Effector memory CD8-positive, alpha-beta T cell (primary cell): ENCODE results near the gene DOCK6.

Source experiments
- ATAC-seq: fragments of 150-1000 bp; cut with Tn5 transposase; replicated peaks from 2 replicates; pipeline ENCODE4 v1.10.0; 2021; ENCODE audit warnings: mild to moderate bottlenecking, moderate library complexity
- DNase-seq, 3 experiments: peaks; one replicate each; pipeline ENCODE4 v3.0.0; 2021
- H3K27ac Mint-ChIP-seq, 2 donors: one replicate each; pipeline ENCODE4 v1.8.0; 2022; ENCODE audit warnings: mild to moderate bottlenecking in 2 of 2, mixed read lengths in 2 of 2, moderate library complexity in 2 of 2
- H3K27me3 Mint-ChIP-seq, 2 donors: one replicate each; pipeline ENCODE4 v1.8.0; 2022; ENCODE audit warnings: mixed read lengths in 2 of 2
- H3K36me3 Mint-ChIP-seq: one replicate; pipeline ENCODE4 v1.8.0; 2022; ENCODE audit warnings: mild to moderate bottlenecking, moderate library complexity, mixed read lengths; ENCODE audit not compliant: insufficient read depth
- H3K4me1 Mint-ChIP-seq, 2 donors: one replicate each; pipeline ENCODE4 v1.8.0; 2022; ENCODE audit warnings: low read depth in 2 of 2, mixed read lengths in 2 of 2
- H3K4me3 Mint-ChIP-seq, 2 donors: one replicate each; pipeline ENCODE4 v1.8.0; 2022; ENCODE audit warnings: mild to moderate bottlenecking in 2 of 2, mixed read lengths in 2 of 2, moderate library complexity in 2 of 2
- H3K9me3 Mint-ChIP-seq, 2 donors: one replicate each; pipeline ENCODE4 v1.8.0; 2022; ENCODE audit warnings: mixed read lengths in 2 of 2

Gene DOCK6

DNA sequence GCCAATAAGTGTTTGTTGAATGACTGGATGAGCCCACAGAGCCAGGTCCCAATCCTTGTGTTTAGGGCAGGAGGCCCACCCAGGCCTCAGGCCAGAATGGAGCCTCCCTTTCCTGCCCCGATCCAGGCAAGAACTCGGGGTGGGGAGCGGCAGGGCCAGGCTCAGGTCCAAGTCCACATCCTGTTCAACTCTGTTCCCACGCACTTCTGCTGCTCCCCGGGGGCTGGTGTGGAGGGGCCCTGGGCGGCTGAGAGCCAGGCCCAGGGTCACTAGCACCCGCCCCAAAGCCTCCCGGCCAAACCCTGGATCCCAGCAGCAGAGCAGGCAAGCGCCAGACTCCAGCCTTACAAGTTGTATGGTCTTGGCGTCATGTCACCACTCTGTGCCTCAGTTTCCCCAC is 14.9 kb downstream of the DOCK6 start:
- no peak overlapping the region for H3K4me3 Mint-ChIP-seq
- no peaks in the 10 kb centered on the region for H3K36me3 Mint-ChIP-seq
- H3K4me1 Mint-ChIP-seq, result peaks cover 0 to 10% of the 10 kb centered on the region in 2 donors
- ATAC-seq (no peak), DNase-seq (no peak)
- peaks cover 0 to 26% of the 10 kb centered on the region in 2 donors for H3K27me3 Mint-ChIP-seq
- no peaks in the 10 kb centered on the region for H3K9me3 Mint-ChIP-seq
- no peak overlapping the region for H3K27ac Mint-ChIP-seq

DNA sequence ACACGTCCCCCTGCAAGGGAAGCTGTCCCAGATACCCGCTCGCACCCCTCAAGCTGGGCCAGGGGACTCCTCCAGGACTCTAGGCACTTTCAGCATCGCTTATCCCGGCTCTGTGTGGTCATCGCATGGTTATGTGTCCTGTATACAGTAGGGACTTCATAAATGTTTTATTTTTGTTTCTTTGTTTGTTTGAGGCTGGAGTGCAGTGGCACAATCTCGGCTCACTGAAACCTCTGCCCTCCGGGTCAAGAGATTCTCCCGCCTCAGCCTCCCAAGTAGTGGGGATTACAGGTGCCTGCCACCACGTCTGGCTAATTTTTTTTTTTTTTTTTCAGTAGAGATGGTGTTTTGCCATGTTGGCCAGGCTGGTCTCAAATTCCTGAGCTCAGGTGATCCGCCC is 15.4 kb downstream of the DOCK6 start:
- Mint-ChIP-seq H3K36me3 (no peaks in the 10 kb centered on the region), H3K9me3 (no peaks in the 10 kb centered on the region), H3K4me3 (no peak overlapping the region), H3K27me3 (peaks cover 0 to 29% of the 10 kb centered on the region in 2 donors), H3K27ac (no peak overlapping the region), H3K4me1 (peaks cover 0 to 10% of the 10 kb centered on the region in 2 donors)
- DNase-seq (no peak), ATAC-seq (no peak)

DNA sequence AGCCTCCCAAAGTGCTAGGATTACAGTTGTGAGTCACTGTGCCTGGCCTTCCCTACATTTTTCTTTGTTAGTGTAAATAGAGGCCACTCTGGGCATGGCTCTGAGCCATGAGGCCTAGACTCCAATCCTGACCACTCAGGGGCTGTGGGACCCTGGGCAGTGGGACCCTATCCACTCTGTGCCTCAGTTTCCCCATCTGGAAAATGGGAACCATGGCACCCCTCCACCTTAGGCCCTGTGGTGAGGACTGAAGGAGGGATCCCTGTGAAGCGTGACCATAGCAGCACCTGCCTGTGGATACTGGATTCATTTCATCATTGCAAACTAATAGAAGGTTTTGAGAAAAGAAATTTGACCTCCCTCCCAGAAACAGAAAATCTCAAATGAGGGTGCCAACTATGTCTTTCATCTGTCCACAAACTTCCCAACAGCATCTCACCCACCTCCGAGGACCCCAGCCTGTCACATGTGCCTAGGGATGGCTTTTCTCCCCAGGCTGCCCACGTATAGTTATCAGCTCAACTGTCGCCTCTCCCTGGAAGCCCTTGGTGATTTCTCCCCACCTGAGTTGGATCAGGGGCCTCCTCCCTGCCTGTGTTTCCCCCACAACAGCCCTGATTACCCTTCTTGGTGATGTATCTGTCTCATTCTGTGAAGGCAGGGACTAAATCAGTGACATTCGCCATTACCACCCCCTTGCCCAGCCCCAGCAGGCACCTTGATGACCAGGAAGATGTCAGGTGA is 17.3 kb downstream of the DOCK6 start:
- Mint-ChIP-seq H3K27me3 (peaks cover 0 to 40% of the 10 kb centered on the region in 2 donors), H3K4me1 (peaks cover 0 to 10% of the 10 kb centered on the region in 2 donors), H3K27ac (no peak overlapping the region), H3K36me3 (no peaks in the 10 kb centered on the region), H3K9me3 (no peaks in the 10 kb centered on the region), H3K4me3 (no peak overlapping the region)
- DNase-seq (no peak), ATAC-seq (no peak)

DNA sequence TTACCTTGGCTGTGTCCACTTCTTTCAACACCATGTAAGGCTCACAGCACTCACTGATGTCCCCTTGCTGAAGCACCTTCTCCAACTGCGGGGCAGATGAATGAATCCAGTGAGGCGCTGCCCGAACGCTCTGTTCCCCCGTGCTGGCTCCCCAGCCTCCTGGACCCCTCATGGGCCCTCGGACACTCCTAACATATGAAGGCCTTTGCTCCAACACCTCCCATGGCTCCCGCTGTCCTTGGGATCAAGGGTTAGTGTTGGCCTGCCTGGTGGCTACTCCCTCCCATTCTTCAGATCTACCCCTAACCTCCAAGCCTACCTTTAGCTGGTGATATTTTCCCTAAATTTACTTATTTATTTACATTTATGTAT is 18.5 kb downstream of the DOCK6 start:
- Mint-ChIP-seq H3K36me3 (peaks cover 3% of the 10 kb centered on the region), H3K4me3 (peak overlapping the region in 1 of 2 donors; percentile 61), H3K27me3 (peaks cover 0 to 40% of the 10 kb centered on the region in 2 donors), H3K4me1 (peaks cover 0 to 10% of the 10 kb centered on the region in 2 donors), H3K9me3 (no peaks in the 10 kb centered on the region), H3K27ac (no peak overlapping the region)
- DNase-seq (no peak), ATAC-seq (no peak)

DNA sequence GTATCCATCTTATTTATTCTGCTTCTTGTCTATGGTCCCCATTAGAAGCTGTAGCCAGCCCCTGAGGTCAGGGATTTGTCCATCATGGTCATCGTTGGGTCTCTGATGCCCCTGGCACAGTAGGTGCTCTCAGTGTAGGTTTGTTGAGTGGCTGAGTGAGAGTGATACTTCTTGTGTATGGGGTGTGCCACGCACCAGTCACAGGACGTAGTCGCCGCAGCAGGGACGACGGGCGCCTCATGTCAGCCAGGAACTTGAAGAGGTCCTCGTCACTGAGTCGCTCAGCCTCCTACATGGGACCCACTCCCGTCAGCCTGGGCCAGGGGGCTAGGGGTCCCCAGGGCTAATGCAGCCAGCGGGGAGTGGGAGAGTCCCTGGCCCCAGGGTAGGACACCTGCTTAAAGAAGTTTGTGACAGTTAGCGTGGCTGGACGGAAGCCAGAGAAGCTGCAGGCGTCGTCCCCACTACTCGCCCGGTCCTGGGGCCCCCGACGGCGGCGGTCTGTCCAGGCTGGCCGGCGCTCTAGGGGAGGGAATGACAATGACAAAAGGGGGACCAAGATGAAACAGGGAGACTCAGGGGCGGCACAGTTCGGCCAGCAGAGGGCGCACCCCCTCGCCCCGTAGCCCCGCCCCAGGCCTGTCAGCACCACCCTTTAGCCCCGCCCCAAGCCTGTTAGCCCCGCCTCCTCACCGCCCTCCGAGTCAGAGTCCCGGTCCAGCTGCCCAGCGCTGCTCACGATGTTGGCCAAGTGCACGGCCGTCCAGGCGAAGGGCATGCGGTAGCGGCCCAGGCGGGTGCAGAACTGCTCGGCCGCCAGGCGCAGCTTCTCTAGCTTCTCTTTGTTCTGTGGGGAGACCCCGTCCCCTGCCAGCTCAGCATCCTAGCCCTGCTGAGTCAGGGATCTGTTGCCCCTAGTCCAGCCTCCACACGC is 19.2 kb downstream of the DOCK6 start:
- Mint-ChIP-seq H3K27me3 (peaks cover 0 to 40% of the 10 kb centered on the region in 2 donors), H3K4me3 (peak overlapping the region in 1 of 2 donors; percentile 61), H3K4me1 (peaks cover 0 to 10% of the 10 kb centered on the region in 2 donors), H3K36me3 (peaks cover 3% of the 10 kb centered on the region), H3K9me3 (no peaks in the 10 kb centered on the region), H3K27ac (peak overlapping the region in 1 of 2 donors; percentile 26)
- DNase-seq (peak; percentile 60 to 78 (median 76)), ATAC-seq (peak; percentile 99)

DNA sequence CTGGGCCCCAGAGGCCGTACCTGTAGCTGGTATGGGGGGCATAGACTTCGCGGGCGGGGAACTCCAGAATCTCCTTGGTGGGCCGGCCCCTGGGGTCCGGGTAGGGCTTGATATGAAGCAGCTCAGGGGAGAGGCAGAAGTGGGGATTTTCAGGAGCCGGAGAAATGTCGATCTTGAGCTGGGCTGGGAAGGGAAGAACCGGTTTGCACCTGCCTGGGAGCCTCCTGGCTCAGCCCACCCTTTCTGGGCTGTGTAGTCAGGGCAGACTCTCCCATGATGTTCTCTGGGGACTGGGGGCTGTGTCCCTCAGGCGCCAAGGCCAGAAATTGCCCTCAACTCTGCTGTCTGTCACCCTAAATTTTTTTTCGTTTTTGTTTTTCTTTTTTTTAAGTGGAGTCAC is 20.3 kb downstream of the DOCK6 start:
- Mint-ChIP-seq H3K4me1 (peaks cover 0 to 10% of the 10 kb centered on the region in 2 donors), H3K9me3 (peaks cover 0 to under 1% of the 10 kb centered on the region in 2 donors), H3K36me3 (peaks cover 3% of the 10 kb centered on the region), H3K27ac (no peak overlapping the region), H3K27me3 (peaks cover 0 to 38% of the 10 kb centered on the region in 2 donors), H3K4me3 (no peak overlapping the region)
- DNase-seq, result no peak
- ATAC-seq, result no peak

DNA sequence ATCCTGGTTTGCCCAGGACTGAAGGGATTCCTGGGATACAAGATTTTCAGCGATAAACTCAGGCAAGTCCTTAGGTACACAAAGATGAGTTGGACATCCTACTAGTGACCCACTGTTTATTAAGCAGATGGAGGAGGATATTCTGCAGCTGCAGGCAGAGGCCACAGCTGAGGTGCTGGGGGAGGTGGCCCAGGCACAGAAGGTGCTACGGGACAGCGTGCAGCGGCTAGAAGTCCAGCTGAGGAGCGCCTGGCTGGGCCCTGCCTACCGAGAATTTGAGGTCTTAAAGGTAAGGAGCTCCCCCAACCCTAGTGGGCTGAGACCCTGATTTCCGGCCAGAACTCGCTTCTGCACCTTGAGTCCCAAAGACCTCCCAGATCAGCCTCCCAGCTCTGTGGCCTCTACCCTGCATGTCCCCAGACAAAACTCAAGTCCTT is 22.3 kb downstream of the DOCK6 start:
- Mint-ChIP-seq H3K36me3 (peaks cover 3% of the 10 kb centered on the region), H3K4me1 (peaks cover 0 to 10% of the 10 kb centered on the region in 2 donors), H3K27ac (no peak overlapping the region), H3K4me3 (no peak overlapping the region), H3K27me3 (peaks cover 0 to 22% of the 10 kb centered on the region in 2 donors), H3K9me3 (peaks cover 0 to 2% of the 10 kb centered on the region in 2 donors)
- ATAC-seq (no peak), DNase-seq (no peak)

DNA sequence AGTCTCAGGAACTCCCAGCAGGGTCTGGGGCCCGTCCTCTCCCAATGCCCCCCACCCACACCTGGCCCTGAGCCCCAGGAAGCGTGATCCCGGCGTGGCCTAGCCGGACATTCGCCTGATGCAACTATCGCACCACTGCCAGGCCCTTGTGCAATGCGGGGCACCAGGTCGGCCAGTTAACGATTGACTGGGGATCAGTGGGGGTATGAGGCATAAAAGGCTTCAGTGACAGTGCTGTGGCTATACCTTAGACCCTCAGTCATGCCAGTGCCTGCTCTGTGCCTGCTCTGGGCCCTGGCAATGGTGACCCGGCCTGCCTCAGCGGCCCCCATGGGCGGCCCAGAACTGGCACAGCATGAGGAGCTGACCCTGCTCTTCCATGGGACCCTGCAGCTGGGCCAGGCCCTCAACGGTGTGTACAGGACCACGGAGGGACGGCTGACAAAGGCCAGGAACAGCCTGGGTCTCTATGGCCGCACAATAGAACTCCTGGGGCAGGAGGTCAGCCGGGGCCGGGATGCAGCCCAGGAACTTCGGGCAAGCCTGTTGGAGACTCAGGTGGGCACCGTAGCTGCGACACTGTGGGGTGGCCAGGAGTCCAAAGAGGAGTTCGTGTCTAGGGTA is 22.8 kb downstream of the DOCK6 start, which contains the start of gene ANGPTL8:
Gene ANGPTL8 (plus strand): TSS at position 243 of the 624 bp plus-strand sequence. CDS start 19 bp downstream, at position 262.
- Mint-ChIP-seq H3K27me3 (peaks cover 0 to 22% of the 10 kb centered on the region in 2 donors), H3K9me3 (peaks cover 0 to 2% of the 10 kb centered on the region in 2 donors), H3K4me1 (peaks cover 0 to 10% of the 10 kb centered on the region in 2 donors), H3K4me3 (no peak within 1 kb of the TSS), H3K36me3 (peaks cover 3% of the 10 kb centered on the region), H3K27ac (no peak within 1 kb of the TSS)
- DNase-seq (no peak), ATAC-seq (no peak)

DNA sequence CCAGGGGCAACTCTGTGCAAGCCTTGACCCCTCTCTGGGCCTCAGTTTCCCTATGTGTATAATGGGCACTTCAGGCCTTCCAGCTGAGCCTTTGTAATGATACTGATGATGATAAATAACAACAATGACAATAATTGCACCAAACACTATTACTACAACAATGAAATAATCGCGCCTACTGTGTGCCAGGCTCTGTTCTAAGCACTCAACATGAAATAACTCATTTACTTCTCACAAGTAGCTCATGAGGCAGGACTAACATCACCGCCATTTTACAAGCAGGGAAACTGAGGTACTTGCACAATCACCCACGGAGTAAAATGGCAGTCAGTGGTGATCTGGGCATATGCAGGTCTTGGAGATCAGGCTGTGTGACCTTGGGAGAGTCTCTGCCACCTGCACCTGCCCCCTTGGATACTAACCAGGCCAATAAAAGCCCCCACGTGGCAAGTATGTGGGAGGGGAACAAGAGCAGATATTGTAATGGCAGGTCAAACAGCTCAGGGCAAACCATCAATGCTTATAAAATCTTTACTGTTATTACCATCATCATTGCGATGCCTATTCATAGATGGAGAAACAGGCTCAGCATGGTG is 23.4 kb downstream of the DOCK6 start:
- no peak overlapping the region for H3K4me3 Mint-ChIP-seq
- DNase-seq (no peak), ATAC-seq (no peak)
- peaks cover 0 to 10% of the 10 kb centered on the region in 2 donors for H3K4me1 Mint-ChIP-seq
- H3K9me3 Mint-ChIP-seq, result peaks cover 0 to 2% of the 10 kb centered on the region in 2 donors
- H3K36me3 Mint-ChIP-seq, result peaks cover 3% of the 10 kb centered on the region
- H3K27me3 Mint-ChIP-seq, result peaks cover 0 to 22% of the 10 kb centered on the region in 2 donors
- H3K27ac Mint-ChIP-seq, result no peak overlapping the region

DNA sequence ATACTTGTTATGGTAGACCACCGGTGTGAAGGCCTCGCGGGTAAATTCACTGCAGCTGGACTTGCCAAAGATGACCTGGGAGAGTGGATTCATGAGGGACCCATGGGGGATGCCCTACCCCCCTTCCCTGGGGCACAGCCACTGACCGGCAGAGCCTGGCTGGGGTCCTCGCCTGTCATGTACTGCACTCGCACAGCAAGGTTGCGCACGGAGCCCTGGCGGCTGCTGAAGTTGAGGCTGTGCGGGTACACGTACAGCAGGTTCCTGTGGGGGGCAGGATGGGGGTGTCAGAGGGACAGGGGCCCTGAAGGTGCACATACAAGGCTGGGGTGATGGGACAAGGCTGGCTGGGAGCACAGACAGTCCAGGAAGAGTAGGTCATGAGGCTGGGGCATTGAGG is 24.3 kb downstream of the DOCK6 start:
- Mint-ChIP-seq H3K27ac (no peak overlapping the region), H3K9me3 (peaks cover 0 to 2% of the 10 kb centered on the region in 2 donors), H3K27me3 (peaks cover 0 to 21% of the 10 kb centered on the region in 2 donors), H3K36me3 (peaks cover 3% of the 10 kb centered on the region), H3K4me1 (peaks cover 0 to 4% of the 10 kb centered on the region in 2 donors), H3K4me3 (no peak overlapping the region)
- ATAC-seq (no peak), DNase-seq (no peak)

DNA sequence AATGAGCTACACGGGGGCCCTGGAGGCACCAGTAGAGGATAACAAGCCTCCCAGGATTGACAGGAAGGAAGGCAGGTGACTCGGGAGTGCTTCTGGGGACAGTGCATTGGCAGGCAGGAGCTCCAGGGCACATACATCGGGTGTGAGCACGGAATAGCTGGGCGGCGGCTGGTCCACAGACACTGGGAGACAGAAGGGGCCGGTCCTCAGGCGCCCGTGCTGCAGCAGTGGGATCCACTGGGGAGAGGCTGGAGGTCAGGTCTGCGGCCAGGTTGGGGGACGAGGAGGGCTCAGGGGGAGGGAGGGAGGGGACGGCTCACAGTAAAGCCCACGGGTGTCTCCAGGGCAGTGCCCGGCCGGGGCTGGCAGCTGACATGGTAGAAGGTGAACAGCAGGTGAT is 25.0 kb downstream of the DOCK6 start:
- no peak for DNase-seq
- ATAC-seq, result no peak
- Mint-ChIP-seq H3K27ac (no peak overlapping the region), H3K9me3 (peaks cover 0 to 2% of the 10 kb centered on the region in 2 donors), H3K4me1 (peaks cover 0 to 2% of the 10 kb centered on the region in 2 donors), H3K4me3 (no peak overlapping the region), H3K27me3 (peaks cover 0 to 13% of the 10 kb centered on the region in 2 donors), H3K36me3 (peaks cover 3% of the 10 kb centered on the region)

DNA sequence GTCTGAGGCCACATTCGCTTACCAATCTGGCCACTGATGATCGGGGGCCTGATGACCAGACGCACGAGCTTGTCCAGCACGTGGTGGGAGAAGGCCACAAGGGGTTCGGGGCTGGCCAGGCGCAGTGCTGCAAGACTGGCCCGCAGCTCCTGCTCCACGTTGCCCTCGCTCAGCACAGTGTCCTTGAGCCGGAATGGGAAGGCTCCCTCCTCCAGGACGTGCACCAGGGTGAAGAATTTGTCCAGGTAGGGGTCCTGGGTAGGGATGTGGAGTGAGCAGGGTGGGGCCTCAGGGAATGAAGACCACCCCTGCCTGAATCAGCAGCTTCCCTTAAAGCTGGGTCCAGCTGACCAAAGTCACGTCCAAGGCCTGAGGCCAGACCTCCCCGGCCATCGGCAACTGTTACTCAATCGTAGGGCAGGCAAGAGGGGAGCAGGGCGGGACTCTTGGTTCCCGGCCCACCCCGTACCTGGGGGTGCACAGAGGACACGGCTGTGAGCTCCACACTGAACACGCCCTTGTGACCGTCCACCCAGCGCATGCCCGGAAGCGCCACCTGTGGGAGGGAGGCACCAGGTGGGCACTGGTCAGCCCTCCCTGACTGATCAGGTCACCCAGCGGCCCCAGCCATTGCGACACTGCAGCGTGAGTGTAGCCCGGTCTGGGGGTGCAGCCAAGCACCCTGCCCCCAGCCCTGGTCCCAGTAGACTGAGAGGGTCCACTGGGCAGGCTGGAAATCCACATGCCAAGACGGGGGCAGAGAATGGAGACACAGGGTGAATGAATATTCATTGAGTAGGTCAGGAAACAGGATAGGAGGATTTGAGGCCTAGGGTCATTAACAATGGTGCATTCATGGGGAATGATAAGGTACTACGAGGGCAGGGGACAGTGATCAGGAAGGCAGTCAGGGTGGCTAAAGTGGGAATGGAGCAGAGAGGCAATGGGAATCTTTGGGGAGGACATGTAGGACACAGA is 25.7 kb downstream of the DOCK6 start:
- no peak for ATAC-seq
- H3K27ac Mint-ChIP-seq, result no peak overlapping the region
- peaks cover 0 to 2% of the 10 kb centered on the region in 2 donors for H3K4me1 Mint-ChIP-seq
- H3K9me3 Mint-ChIP-seq, result peaks cover 0 to 2% of the 10 kb centered on the region in 2 donors
- peaks cover 0 to 7% of the 10 kb centered on the region in 2 donors for H3K27me3 Mint-ChIP-seq
- DNase-seq, result no peak
- peaks cover 3% of the 10 kb centered on the region for H3K36me3 Mint-ChIP-seq
- no peak overlapping the region for H3K4me3 Mint-ChIP-seq
